HEK293 (cell line): ENCODE data around the gene DDB1.

Experiments
- ATF2 ChIP-seq: fragments of 450-650 bp; formaldehyde crosslinking; IDR thresholded peaks from 2 replicates; pipeline ENCODE4 v1.5.1; 2016; ENCODE audit warnings: missing biosample characterization, missing genetic modification characterization, low read depth
- BCL6B ChIP-seq: fragments of 450-650 bp; formaldehyde crosslinking; IDR thresholded peaks from 2 replicates; pipeline ENCODE4 v1.5.1; 2017; ENCODE audit warnings: missing biosample characterization, missing genetic modification characterization
- GLIS2 ChIP-seq: fragments of 450-650 bp; formaldehyde crosslinking; IDR thresholded peaks from 2 replicates; pipeline ENCODE4 v1.5.1; 2016; ENCODE audit warnings: missing biosample characterization, missing genetic modification characterization
- IKZF3 ChIP-seq: fragments of 450-650 bp; IDR thresholded peaks from 2 replicates; pipeline ENCODE4 v1.5.0; 2018; ENCODE audit warnings: missing biosample characterization, mild to moderate bottlenecking, missing genetic modification characterization, moderate library complexity
- KLF7 ChIP-seq: fragments of 450-650 bp; formaldehyde crosslinking; IDR thresholded peaks from 2 replicates; pipeline ENCODE4 v1.5.1; 2016; ENCODE audit warnings: missing biosample characterization, missing genetic modification characterization, borderline replicate concordance
- KLF8 ChIP-seq: fragments of 450-650 bp; formaldehyde crosslinking; IDR thresholded peaks from 2 replicates; pipeline ENCODE4 v1.5.1; 2016; ENCODE audit warnings: missing biosample characterization, missing genetic modification characterization
- MYNN ChIP-seq: fragments of 450-650 bp; formaldehyde crosslinking; IDR thresholded peaks from 2 replicates; pipeline ENCODE4 v1.5.1; 2016; ENCODE audit warnings: missing biosample characterization, missing genetic modification characterization, borderline replicate concordance
- PRDM4 ChIP-seq: fragments of 450-650 bp; formaldehyde crosslinking; IDR thresholded peaks from 2 replicates; pipeline ENCODE4 v1.5.1; 2017; ENCODE audit warnings: missing biosample characterization, missing genetic modification characterization
- REST ChIP-seq: fragments of 450-650 bp; formaldehyde crosslinking; IDR thresholded peaks from 2 replicates; pipeline ENCODE4 v1.5.1; 2016; ENCODE audit warnings: missing biosample characterization, missing genetic modification characterization
- ZBTB1 ChIP-seq: fragments of 450-650 bp; formaldehyde crosslinking; IDR thresholded peaks from 2 replicates; pipeline ENCODE4 v1.5.1; 2016; ENCODE audit warnings: missing biosample characterization, missing genetic modification characterization
- ZBTB48 ChIP-seq: fragments of 450-650 bp; formaldehyde crosslinking; IDR thresholded peaks from 2 replicates; pipeline ENCODE4 v1.5.1; 2016; ENCODE audit warnings: missing biosample characterization, missing genetic modification characterization
- ZNF138 ChIP-seq: fragments of 450-650 bp; formaldehyde crosslinking; IDR thresholded peaks from 2 replicates; pipeline ENCODE4 v1.5.1; 2016; ENCODE audit warnings: missing biosample characterization, missing genetic modification characterization, borderline replicate concordance
- ZNF239 ChIP-seq: fragments of 450-650 bp; formaldehyde crosslinking; IDR thresholded peaks from 2 replicates; pipeline ENCODE4 v1.5.1; 2016; ENCODE audit warnings: missing biosample characterization, missing genetic modification characterization
- ZNF248 ChIP-seq: fragments of 450-650 bp; formaldehyde crosslinking; IDR thresholded peaks from 2 replicates; pipeline ENCODE4 v1.5.1; 2017; ENCODE audit warnings: missing biosample characterization, missing genetic modification characterization
- ZNF324 ChIP-seq: fragments of 450-650 bp; formaldehyde crosslinking; IDR thresholded peaks from 2 replicates; pipeline ENCODE4 v1.5.1; 2016; ENCODE audit warnings: missing biosample characterization, missing genetic modification characterization
- ZNF335 ChIP-seq: fragments of 450-650 bp; formaldehyde crosslinking; conservative IDR thresholded peaks from 2 replicates; pipeline ENCODE4 v1.5.1; 2016; ENCODE audit warnings: missing biosample characterization, missing genetic modification characterization
- ZNF394 ChIP-seq: fragments of 450-650 bp; formaldehyde crosslinking; IDR thresholded peaks from 2 replicates; pipeline ENCODE4 v1.5.1; 2016; ENCODE audit warnings: missing biosample characterization, missing genetic modification characterization, mild to moderate bottlenecking, moderate library complexity, borderline replicate concordance
- ZNF449 ChIP-seq: fragments of 450-650 bp; formaldehyde crosslinking; IDR thresholded peaks from 2 replicates; pipeline ENCODE4 v1.5.1; 2017; ENCODE audit warnings: missing biosample characterization, mild to moderate bottlenecking, missing genetic modification characterization, moderate library complexity
- ZNF488 ChIP-seq: fragments of 450-650 bp; formaldehyde crosslinking; IDR thresholded peaks from 2 replicates; pipeline ENCODE4 v1.5.1; 2016; ENCODE audit warnings: missing biosample characterization, missing genetic modification characterization
- ZNF514 ChIP-seq: fragments of 450-650 bp; formaldehyde crosslinking; IDR thresholded peaks from 2 replicates; pipeline ENCODE4 v1.5.1; 2016; ENCODE audit warnings: missing biosample characterization, missing genetic modification characterization
- ZNF658 ChIP-seq: fragments of 450-650 bp; formaldehyde crosslinking; IDR thresholded peaks from 2 replicates; pipeline ENCODE4; 2016; ENCODE audit warnings: missing biosample characterization, missing genetic modification characterization
- ZNF664 ChIP-seq: fragments of 450-650 bp; formaldehyde crosslinking; IDR thresholded peaks from 2 replicates; pipeline ENCODE4 v1.5.1; 2016; ENCODE audit warnings: missing biosample characterization, missing genetic modification characterization
- ZNF76 ChIP-seq: fragments of 450-650 bp; formaldehyde crosslinking; IDR thresholded peaks from 2 replicates; pipeline ENCODE4; 2016; ENCODE audit warnings: low read depth, missing biosample characterization, missing genetic modification characterization, borderline replicate concordance
- ZNF768 ChIP-seq: fragments of 450-650 bp; formaldehyde crosslinking; IDR thresholded peaks from 2 replicates; pipeline ENCODE4 v1.5.1; 2018; ENCODE audit warnings: missing biosample characterization, mild to moderate bottlenecking, missing genetic modification characterization
- ZSCAN18 ChIP-seq: fragments of 450-650 bp; formaldehyde crosslinking; IDR thresholded peaks from 2 replicates; pipeline ENCODE4 v1.5.1; 2016; ENCODE audit warnings: missing biosample characterization, missing genetic modification characterization

The DDB1 gene

GRCh38 chr11:61332797-61333549 is at the start of gene DDB1, which contains the start of gene TKFC (continued):
- TF ChIP-seq IKZF3 (tag by site-specific recombination): peak; percentile 79
- TF ChIP-seq ZBTB1 (tag by site-specific recombination): no peak
- TF ChIP-seq ZNF248 (tag by site-specific recombination): no peak
- peak; percentile 96 for TF ChIP-seq ZNF76 (tag by site-specific recombination)
- TF ChIP-seq PRDM4: no peak
- TF ChIP-seq KLF7 (tag by site-specific recombination): peak; percentile 67; the same call in 1 of the 2 replicates
- no peak for TF ChIP-seq ZNF664 (tag by site-specific recombination)
- TF ChIP-seq ZNF658 (tag by site-specific recombination): no peak
- TF ChIP-seq ZNF488 (tag by site-specific recombination): no peak
- TF ChIP-seq ZNF239 (tag by site-specific recombination): no peak
- peak; percentile 44 for TF ChIP-seq ZNF335 (tag by site-specific recombination)
- TF ChIP-seq KLF8 (tag by site-specific recombination): peak; percentile 75
- TF ChIP-seq REST (tag by site-specific recombination): no peak
- no peak for TF ChIP-seq ZNF768
- TF ChIP-seq ZSCAN18 (tag by site-specific recombination): no peak
- peak; percentile 55; the same call in 1 of the 2 replicates for TF ChIP-seq ZNF394 (tag by site-specific recombination)
- no peak for TF ChIP-seq ZNF449
- no peak for TF ChIP-seq ZNF324 (tag by site-specific recombination)
- TF ChIP-seq ATF2 (tag by site-specific recombination): no peak
- TF ChIP-seq GLIS2 (tag by site-specific recombination): peak; percentile 90
- TF ChIP-seq BCL6B (tag by site-specific recombination): no peak
- TF ChIP-seq ZNF514 (tag by site-specific recombination): no peak
- no peak for TF ChIP-seq ZBTB48 (tag by site-specific recombination)
- no peak for TF ChIP-seq MYNN (tag by site-specific recombination)
- TF ChIP-seq ZNF138 (tag by site-specific recombination): no peak
